Esophagus squamous epithelium (tissue), 4 donors: ENCODE measurements around the gene LRRN2.

Experiments used
- POLR2A ChIP-seq, 4 donors: fragments of 450-650 bp; IDR thresholded peaks; one replicate each; pipeline ENCODE4 v1.6.1; 2017; ENCODE audit warnings: antibody characterized with exemption in 4 of 4, mild to moderate bottlenecking in 4 of 4, moderate library complexity in 3 of 4
- TF ChIP-seq, protein P1 (sequence below), 6 experiments: fragments of 450-650 bp in 4 of 6; fragments of 200-600 bp in 2 of 6; sonication (generic) in 2 of 6; IDR thresholded peaks; one replicate each; pipeline ENCODE4 v1.5.1; 2016 to 2019; ENCODE audit warnings: antibody characterized with exemption in 6 of 6, mild to moderate bottlenecking in 4 of 6, moderate library complexity in 4 of 6

GRCh38 chr1:204648576-204648975, 37.0 kb downstream of the LRRN2 start:
- no peak for TF ChIP-seq POLR2A (IDR thresholded peaks at IDR 0.05)
- TF ChIP-seq, protein P1, sequence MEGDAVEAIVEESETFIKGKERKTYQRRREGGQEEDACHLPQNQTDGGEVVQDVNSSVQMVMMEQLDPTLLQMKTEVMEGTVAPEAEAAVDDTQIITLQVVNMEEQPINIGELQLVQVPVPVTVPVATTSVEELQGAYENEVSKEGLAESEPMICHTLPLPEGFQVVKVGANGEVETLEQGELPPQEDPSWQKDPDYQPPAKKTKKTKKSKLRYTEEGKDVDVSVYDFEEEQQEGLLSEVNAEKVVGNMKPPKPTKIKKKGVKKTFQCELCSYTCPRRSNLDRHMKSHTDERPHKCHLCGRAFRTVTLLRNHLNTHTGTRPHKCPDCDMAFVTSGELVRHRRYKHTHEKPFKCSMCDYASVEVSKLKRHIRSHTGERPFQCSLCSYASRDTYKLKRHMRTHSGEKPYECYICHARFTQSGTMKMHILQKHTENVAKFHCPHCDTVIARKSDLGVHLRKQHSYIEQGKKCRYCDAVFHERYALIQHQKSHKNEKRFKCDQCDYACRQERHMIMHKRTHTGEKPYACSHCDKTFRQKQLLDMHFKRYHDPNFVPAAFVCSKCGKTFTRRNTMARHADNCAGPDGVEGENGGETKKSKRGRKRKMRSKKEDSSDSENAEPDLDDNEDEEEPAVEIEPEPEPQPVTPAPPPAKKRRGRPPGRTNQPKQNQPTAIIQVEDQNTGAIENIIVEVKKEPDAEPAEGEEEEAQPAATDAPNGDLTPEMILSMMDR (IDR thresholded peaks at IDR 0.05): no peak
